Stimulated activated effector memory CD8-positive, alpha-beta T cell treated with anti-CD3 and anti-CD28 coated beads, Interleukin-12 subunit alpha, Interleukin-12 subunit beta, amount 100 ng/mL, for 72 hours (primary cell): ENCODE data around the gene EMID1.

Source experiments
- ATAC-seq: fragments of 150-1000 bp; cut with Tn5 transposase; 2 replicates; pipeline ENCODE4 v1.10.0; 2021
- DNase-seq, 2 donors: peaks; one replicate each; pipeline ENCODE4 v3.0.0; 2021 to 2022; ENCODE audit warnings: low spot score in 2 of 2
- H3K27ac Mint-ChIP-seq: one replicate; pipeline ENCODE4 v1.8.0; 2022; ENCODE audit warnings: mild to moderate bottlenecking, mixed read lengths
- H3K36me3 Mint-ChIP-seq: one replicate; pipeline ENCODE4 v1.8.0; 2022; ENCODE audit warnings: mild to moderate bottlenecking, mixed read lengths
- H3K4me1 Mint-ChIP-seq: one replicate; pipeline ENCODE4 v1.8.0; 2022; ENCODE audit warnings: mixed read lengths
- H3K4me3 Mint-ChIP-seq: one replicate; pipeline ENCODE4 v1.8.0; 2022; ENCODE audit warnings: mild to moderate bottlenecking, mixed read lengths
- H3K9me3 Mint-ChIP-seq: one replicate; pipeline ENCODE4 v1.8.0; 2022; ENCODE audit warnings: mixed read lengths

EMID1 gene

DNA sequence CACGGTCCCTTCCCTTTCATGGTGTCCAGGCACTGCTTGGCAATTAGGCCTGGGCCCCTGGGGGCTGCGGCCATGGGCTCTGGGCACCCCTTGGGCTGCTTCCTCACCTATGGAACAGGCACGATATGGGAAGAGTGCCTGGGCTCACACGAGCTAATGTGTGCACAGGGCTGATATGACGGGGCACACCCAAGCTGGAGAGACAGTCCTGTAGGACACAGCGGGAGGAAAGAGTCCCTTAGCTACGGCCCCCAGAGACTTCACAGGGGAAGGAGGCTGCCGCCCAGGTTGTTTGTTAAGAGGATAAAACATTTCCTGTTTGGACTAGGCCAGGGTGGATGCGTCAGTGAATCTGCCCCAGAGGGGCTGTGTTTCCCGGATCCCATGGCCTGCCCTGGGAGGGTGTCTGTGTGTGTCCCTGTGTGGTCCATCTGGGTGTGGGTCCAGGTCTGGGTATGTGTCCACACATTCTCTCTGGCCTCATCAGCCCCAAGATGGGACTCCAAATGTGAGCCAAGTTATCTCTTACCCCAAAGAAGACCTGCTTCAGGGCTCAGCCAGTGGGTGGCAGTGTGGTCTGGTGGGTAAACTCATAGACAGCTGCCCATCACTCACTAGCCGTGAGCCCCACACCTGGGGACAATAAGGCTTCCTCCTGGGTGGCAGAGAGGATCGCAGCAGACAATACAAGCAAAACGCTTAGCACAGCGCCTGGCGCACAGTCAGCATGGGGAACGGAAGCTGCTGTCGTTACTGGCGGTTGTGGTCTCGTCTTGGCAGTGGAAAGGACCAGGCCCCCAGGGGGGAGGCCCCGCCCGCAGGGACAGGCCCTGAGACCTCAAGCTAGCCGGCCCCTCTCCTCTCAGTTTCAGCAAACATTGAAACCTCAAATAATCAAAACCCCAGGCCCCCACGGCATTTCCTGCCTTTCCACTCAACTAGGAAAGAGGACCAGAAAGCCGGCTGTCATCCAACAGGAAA, 3.2 kb upstream of the EMID1 start:
- peak overlapping the region; percentile 82 for H3K27ac Mint-ChIP-seq
- peak; percentile 62 to 87 for DNase-seq
- H3K4me1 Mint-ChIP-seq: peaks cover 25% of the 10 kb centered on the region
- ATAC-seq: peak; percentile 94
- H3K9me3 Mint-ChIP-seq: no peaks in the 10 kb centered on the region
- H3K36me3 Mint-ChIP-seq: no peaks in the 10 kb centered on the region
- H3K4me3 Mint-ChIP-seq: peak overlapping the region; percentile 49

DNA sequence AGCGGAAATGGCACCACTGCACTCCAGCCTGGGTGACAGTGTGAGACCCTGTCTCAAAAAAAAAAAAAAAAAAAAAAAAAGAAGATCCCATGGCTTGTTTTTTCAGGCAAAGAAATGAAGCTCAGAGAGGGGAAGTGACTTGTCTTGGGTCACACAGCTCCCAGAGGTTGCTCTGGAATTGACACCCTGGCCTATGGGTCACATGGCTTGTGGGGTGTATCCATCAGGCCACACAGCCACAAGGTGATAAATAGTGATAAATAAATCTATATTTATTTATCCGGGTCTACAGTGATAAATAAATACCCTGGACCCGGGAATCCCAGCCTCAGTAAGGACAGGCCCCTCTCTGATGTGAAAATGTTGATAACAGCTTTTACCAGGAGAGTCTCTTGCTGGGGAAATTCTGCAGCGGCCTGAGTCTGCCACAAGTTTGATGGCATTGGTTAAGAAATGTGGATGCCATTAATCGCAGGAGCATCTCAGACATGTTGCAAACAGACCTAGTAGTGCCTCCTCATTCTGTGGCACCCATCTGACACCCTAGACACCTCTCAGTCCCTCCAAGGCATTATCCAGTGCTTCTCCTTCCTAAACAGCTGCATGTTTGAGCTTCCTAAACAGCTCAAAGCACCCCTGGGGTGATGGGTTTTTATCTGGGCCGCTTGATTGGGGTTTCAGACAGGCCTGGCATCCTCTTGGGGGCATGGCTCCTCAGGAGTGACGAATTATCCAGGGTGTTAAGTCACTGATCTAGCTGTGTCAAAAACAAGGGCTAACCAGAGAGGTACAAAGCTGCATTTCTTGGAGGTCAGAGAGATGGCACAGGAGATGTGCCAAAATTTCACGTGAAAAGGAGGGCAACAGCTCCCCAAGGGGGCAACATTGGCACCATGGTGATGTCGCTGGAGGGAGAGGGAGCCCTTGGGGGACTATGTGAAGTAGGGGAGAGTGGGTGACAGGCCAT, 1.9 kb upstream of the EMID1 start:
- no peak overlapping the region for H3K4me3 Mint-ChIP-seq
- H3K36me3 Mint-ChIP-seq: no peaks in the 10 kb centered on the region
- peaks cover 25% of the 10 kb centered on the region for H3K4me1 Mint-ChIP-seq
- no peaks in the 10 kb centered on the region for H3K9me3 Mint-ChIP-seq
- ATAC-seq: no peak
- H3K27ac Mint-ChIP-seq: no peak overlapping the region
- no peak for DNase-seq

DNA sequence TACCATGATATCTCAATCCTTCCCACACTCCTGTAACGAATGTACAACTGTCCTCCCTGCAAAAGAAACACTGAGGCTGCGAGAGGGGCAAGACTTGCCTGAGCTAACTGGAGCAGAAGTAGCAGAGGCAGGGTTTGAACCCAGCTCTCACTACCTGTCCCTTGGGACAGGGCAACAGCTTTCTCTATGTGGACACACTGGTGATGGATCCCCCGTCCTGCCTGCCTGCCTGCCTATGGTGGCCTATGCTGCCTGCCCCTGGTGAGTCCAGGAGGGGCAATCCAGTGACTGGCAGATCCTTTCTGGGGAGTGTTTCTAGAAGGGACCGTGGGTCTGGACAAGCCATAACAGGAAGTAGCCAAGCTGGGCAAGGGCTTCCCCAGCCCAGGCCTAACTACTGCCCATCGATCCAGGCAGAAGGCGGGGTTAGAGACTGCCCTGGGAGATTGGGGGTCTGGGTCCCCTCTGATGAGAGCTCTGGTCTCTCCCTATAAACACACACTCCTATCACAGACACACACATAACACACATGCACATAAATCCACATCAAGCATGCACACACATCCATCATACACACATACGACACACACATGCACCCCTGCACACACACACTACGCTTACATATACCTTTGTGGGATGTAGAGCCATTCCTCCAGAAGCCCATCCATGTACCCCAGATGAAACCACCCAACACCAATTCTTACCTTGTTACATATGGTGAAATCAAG, 1.1 kb upstream of the EMID1 start:
- peaks cover 25% of the 10 kb centered on the region for H3K4me1 Mint-ChIP-seq
- no peak overlapping the region for H3K27ac Mint-ChIP-seq
- peak overlapping the region; percentile 49 for H3K4me3 Mint-ChIP-seq
- no peaks in the 10 kb centered on the region for H3K36me3 Mint-ChIP-seq
- DNase-seq (no peak), ATAC-seq (no peak)
- no peaks in the 10 kb centered on the region for H3K9me3 Mint-ChIP-seq

DNA sequence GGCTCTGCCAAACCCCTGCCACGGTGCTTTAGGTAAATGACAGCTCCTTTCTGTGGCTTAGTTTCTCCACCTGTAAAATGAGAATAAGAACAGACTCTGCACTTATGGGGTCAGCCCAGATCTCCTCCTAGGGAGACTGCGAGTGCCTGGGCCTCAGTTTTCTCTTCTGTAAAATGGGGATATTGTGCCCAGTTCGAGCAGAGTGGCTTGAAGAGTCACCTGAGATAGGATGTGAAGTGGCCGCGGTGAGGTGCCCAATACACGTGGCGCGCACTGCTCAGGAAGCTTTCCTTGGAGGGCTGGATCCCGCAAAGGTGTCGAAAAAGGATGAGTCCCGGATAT, 473 bp upstream of the EMID1 start:
- Mint-ChIP-seq H3K36me3 (no peaks in the 10 kb centered on the region), H3K27ac (no peak overlapping the region), H3K9me3 (no peaks in the 10 kb centered on the region), H3K4me1 (peaks cover 25% of the 10 kb centered on the region), H3K4me3 (peak overlapping the region; percentile 49)
- DNase-seq: no peak
- ATAC-seq: no peak

DNA sequence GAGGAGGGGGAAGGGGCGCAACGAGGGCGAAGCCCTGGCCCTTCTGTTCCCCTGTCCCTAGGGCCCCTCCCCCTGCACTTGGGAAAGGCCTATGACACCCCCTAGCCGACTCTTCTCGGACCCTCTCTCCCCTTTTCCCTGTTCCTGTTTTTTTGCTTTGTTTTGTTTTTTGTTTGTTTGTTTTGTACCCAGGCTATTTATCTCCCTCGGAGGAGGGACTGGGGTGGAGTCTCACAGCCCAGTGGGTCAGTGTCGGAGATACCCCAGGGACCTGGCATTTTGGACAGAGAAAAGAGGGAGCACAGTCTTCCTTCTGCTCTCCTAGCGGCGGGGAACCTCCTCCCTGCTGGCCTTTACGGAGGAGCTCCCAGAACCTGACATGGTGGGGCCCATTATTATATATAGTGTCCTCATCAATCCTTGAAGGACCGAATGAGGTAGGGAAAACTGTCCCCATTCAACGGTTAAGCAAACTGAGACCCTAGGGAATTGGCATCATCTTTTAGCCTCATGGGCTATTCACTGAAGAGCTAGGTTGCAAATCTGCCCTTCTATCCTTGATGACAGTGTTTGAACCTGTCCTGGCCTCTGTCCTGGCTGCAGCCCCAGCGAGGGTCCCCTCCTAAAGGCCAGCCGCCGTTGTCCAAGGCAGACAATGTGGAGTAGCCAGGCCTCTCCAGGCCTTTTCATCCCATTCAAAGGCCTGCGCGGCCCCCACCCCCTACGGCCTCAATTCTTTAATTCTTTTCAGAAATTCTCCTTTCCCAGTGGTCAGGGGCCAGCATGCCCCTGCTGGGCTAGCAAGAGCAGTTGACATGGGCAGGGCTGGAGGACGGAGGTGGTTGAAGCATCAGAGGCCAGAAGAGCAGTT, 911 bp downstream of the EMID1 start:
- H3K4me3 Mint-ChIP-seq: peak overlapping the region; percentile 71
- DNase-seq (no peak), ATAC-seq (no peak)
- H3K9me3 Mint-ChIP-seq: no peaks in the 10 kb centered on the region
- peaks cover 25% of the 10 kb centered on the region for H3K4me1 Mint-ChIP-seq
- no peak overlapping the region for H3K27ac Mint-ChIP-seq
- no peaks in the 10 kb centered on the region for H3K36me3 Mint-ChIP-seq

DNA sequence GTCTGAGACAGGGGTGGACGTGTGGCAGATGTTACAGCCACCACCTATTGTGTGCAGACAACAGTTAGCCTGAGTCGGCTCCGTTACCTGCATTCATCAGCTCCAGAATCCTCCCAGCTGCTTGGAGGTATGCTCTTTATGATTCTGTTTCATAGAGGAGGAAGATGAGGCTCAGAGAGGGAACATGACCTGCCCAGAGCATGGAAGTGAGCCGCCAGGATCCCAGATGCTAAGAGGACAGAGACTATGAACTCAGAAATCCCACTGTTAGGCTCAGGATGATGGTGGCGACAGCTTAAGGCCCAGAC, 1.5 kb downstream of the EMID1 start:
- ATAC-seq (no peak), DNase-seq (no peak)
- Mint-ChIP-seq H3K4me1 (peaks cover 19% of the 10 kb centered on the region), H3K27ac (no peak overlapping the region), H3K4me3 (no peak overlapping the region), H3K9me3 (no peaks in the 10 kb centered on the region), H3K36me3 (no peaks in the 10 kb centered on the region)

DNA sequence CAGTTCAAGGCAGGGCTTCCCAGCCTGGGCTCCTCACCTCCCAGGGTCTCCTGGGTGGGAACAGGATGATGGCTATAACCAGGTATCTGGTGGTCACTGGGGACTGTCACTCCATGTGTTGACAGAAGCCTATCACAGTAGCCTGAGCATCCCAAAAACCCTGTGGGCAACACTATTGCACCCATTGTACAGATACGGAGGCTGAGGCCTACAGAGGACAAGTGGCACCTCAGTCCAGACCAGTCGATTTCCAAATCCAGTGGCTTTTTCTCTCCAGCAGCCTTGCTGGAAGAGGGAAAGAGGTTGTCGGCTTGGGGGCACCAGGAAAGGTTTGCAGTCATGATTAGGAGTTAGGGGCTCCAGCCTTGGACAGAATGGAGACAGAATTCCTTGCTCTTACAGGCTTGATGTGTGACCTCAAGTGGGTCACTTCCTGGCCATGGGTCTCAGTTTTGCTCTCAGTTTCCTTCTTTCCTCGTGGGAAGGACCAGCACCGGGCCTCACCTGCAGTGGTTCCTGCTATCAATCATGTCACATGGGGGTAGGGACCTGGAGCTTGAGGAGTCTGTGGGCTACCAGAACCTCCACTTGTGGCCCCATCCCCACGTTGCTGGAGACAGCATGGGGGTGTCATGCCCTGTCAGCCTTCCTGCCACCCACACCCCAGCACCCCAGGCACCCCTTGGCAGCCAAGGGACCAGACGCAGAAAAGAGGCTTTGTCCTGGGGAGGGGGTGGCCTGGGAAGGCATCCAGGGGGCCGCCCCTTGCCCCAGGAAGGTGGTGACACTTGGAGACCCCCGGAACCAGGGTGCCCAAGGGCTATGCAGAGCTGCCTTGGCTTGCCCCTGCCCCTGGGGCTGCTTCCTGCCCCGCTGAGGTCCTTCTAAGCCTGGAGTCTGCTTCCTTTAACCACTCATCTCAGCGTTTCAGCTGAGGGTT, 2.1 kb downstream of the EMID1 start:
- Mint-ChIP-seq H3K27ac (no peak overlapping the region), H3K36me3 (no peaks in the 10 kb centered on the region)
- no peak for ATAC-seq

DNA sequence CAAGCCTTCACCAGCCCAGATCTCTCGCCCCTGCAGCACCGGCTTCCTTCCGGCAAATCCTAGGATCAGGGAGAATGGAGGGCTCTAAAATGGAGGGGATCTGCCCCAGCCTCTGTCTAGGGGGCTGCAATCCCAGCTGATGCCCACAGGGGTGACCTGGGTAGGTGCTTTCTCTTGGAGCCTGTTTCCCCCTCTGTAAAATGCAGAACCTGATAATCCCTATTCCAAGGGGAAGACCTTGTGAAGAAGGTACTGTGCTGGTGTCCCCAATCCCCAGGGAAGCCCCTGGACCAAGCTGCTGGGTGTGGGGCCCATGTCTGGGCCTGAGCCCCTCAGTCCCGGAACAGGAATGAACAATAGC, 2.8 kb downstream of the EMID1 start:
- Mint-ChIP-seq H3K9me3 (no peaks in the 10 kb centered on the region), H3K4me1 (peaks cover 11% of the 10 kb centered on the region), H3K27ac (no peak overlapping the region), H3K36me3 (no peaks in the 10 kb centered on the region), H3K4me3 (no peak overlapping the region)
- DNase-seq: no peak
- no peak for ATAC-seq

More for the DNA sequence above, 2.1 kb downstream of the EMID1 start:
- DNase-seq: no peak
- peaks cover 12% of the 10 kb centered on the region for H3K4me1 Mint-ChIP-seq
- H3K4me3 Mint-ChIP-seq: no peak overlapping the region
- no peaks in the 10 kb centered on the region for H3K9me3 Mint-ChIP-seq

DNA sequence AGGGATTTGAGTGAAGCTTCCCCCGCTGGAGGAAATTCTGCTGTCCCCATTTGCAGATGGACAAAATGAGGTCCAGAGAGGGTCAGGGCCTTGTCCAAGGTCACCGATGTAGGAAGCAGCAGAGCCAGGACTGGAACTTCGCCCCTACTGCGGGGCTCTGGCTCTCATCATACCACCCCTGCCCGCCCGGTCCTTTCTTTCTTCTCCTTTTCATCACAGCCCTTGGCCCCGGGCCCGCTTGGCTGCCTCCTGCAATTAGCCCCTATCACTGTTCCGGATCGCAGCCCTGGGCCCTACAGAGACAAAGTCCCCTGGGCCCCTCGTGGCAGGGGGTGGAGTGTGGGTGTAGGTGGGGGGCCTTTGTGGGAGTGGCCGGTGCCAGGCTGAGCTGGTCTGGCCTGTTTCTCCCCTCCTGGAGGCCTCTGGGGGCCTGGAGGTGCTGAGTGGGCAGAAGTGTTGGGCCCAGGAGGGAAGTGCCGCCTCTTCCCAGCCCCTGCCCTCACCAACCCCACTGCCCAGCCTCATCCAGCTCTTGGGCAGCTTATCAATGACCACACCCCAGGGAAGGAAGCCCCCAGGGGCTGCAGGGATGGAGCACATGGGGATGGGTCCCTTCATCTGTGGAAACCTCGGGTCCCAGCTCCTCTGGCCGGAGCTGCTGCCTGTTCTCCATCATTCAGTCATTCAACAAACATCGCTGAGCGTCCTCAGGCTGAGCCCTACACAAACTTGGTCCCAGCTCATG, 3.4 kb downstream of the EMID1 start:
- Mint-ChIP-seq H3K36me3 (no peaks in the 10 kb centered on the region), H3K9me3 (no peaks in the 10 kb centered on the region), H3K27ac (no peak overlapping the region), H3K4me1 (peaks cover 9% of the 10 kb centered on the region), H3K4me3 (no peak overlapping the region)
- no peak for DNase-seq
- ATAC-seq: peak; percentile 2

DNA sequence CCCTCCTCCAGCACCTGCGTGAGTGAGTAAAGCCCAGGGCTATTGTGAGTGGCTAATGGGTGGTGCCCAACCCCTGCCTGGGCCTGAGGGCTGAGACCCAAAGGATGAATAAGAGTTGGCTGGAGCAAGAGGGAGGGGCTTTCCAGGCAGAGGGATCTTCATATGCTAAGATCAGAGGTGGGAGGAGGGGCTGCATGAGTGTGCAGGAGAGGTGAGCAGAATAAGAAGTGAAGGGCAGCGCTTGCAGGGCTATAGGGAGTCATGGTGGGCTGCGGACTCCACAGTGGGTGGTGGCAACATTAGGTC, 3.9 kb downstream of the EMID1 start:
- H3K4me3 Mint-ChIP-seq: no peak overlapping the region
- H3K27ac Mint-ChIP-seq: no peak overlapping the region
- peaks cover 6% of the 10 kb centered on the region for H3K4me1 Mint-ChIP-seq
- H3K36me3 Mint-ChIP-seq: no peaks in the 10 kb centered on the region
- no peaks in the 10 kb centered on the region for H3K9me3 Mint-ChIP-seq
- DNase-seq: no peak
- no peak for ATAC-seq

DNA sequence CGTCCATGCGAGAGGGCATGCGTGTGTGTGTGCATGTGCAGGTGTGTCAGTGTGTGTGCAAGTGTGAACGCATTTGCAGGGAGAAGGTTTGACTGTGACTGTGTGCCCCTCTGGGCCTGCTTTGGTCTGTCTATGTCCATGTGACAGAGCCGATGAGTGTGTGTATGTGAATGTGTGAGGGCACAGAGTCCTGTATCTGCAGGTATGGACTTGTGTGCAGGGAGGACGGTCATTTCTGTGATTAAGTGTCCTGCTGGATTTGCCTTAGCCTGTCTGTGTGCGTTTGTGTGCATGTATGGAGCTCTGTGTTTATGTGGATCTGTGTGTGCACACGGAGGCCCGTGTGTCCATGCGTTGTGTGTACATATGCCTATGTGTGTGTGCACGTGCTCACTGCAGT, 5.4 kb downstream of the EMID1 start:
- H3K9me3 Mint-ChIP-seq: no peaks in the 10 kb centered on the region
- no peak overlapping the region for H3K27ac Mint-ChIP-seq
- DNase-seq (no peak), ATAC-seq (no peak)
- peaks cover 6% of the 10 kb centered on the region for H3K4me1 Mint-ChIP-seq
- H3K36me3 Mint-ChIP-seq: no peaks in the 10 kb centered on the region
- H3K4me3 Mint-ChIP-seq: no peak overlapping the region

DNA sequence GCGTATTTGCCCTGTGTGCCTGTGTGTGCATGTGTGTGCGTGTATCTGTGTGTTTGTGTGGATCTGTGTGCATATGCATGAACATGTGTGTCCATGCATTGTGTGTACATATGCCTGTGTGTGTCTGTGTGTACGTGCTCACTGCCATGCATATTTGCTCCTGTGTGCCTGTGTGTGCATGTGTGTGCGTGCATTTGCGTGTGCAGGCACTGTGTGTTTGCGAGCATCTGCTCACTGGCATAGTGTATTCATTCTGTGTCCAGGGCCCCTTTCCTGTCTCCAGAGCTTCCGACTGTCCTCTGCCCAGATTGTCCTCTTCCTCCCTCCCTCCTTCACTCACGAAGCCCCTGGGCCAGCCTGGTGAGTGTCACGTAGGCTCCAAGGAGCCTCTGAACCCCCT, 5.8 kb downstream of the EMID1 start:
- H3K4me3 Mint-ChIP-seq: no peak overlapping the region
- no peak for ATAC-seq

DNA sequence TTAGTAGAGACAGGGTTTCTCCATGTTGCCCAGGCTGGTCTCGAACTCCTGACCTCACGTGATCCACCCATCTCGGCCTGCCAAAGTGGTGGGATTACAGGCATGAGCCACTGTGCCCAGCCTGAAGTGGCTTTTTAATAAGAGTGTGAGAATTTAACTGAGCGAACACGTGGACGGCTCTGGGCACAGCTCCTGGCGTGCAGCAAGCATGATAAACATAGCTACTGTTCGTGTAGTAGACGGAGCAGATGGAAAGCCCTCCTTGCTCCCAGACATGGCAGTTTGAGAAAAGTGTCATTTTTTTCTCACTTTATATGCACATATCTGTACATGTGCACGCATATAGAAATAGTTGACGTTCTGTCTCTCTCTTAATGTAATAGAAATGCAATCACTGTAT, 7.0 kb downstream of the EMID1 start:
- H3K36me3 Mint-ChIP-seq: no peaks in the 10 kb centered on the region
- H3K4me3 Mint-ChIP-seq: no peak overlapping the region
- ATAC-seq (no peak), DNase-seq (no peak)
- no peaks in the 10 kb centered on the region for H3K9me3 Mint-ChIP-seq
- no peaks in the 10 kb centered on the region for H3K4me1 Mint-ChIP-seq
- H3K27ac Mint-ChIP-seq: no peak overlapping the region

More for the DNA sequence above, 5.8 kb downstream of the EMID1 start:
- no peaks in the 10 kb centered on the region for H3K36me3 Mint-ChIP-seq
- no peaks in the 10 kb centered on the region for H3K9me3 Mint-ChIP-seq
- peaks cover 2% of the 10 kb centered on the region for H3K4me1 Mint-ChIP-seq
- no peak overlapping the region for H3K27ac Mint-ChIP-seq
- DNase-seq: no peak
